Measurements from ENCODE around the gene NUDCD2. TPM values are rescaled to one million over a fixed set of nuclear protein-coding genes. Genes with fewer than 3 reads are reported as not detected.

The NUDCD2 gene
- total and polyA plus RNA-seq, 2 donors (not counting 3 experiments of a cell fraction or from before 2014, with no cell fraction given): 3.9 to 50.3 TPM

- no peak overlapping the region for H2AFZ ChIP-seq (ENCODE audit: low read depth, low read length)
- POLR2A ChIA-PET: no interaction called here
- dilution Hi-C loops (cut with MboI; ENCODE audit: extremely low pct_ligation_motif_present, low sequenced_read_pairs): no loop called here
These were observed 52.8 kb downstream of the NUDCD2 start for GRCh38 chr5:163407034-163407655.

More at GRCh38 chr5:163407034-163407655, 52.8 kb downstream of the NUDCD2 start:
- H3K9me3 ChIP-seq (replicated peaks; ENCODE audit: control insufficient read depth, insufficient read depth, low read length): no peaks in the 10 kb centered on the region
- no peak overlapping the region for H3K4me3 ChIP-seq (replicated peaks in 1 of 3; ENCODE audit: insufficient read depth in 1 of 3, low read depth in 1 of 3, low read length in 3 of 3)
- H3K9me1 ChIP-seq (replicated peaks; ENCODE audit: control insufficient read depth, extremely low read depth, insufficient read depth, low read length): no peaks in the 10 kb centered on the region
- no TSS peak for BruUV-seq (replicated peaks)
- TF ChIP-seq, protein P1, sequence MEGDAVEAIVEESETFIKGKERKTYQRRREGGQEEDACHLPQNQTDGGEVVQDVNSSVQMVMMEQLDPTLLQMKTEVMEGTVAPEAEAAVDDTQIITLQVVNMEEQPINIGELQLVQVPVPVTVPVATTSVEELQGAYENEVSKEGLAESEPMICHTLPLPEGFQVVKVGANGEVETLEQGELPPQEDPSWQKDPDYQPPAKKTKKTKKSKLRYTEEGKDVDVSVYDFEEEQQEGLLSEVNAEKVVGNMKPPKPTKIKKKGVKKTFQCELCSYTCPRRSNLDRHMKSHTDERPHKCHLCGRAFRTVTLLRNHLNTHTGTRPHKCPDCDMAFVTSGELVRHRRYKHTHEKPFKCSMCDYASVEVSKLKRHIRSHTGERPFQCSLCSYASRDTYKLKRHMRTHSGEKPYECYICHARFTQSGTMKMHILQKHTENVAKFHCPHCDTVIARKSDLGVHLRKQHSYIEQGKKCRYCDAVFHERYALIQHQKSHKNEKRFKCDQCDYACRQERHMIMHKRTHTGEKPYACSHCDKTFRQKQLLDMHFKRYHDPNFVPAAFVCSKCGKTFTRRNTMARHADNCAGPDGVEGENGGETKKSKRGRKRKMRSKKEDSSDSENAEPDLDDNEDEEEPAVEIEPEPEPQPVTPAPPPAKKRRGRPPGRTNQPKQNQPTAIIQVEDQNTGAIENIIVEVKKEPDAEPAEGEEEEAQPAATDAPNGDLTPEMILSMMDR (IDR thresholded peaks at IDR 0.05; ENCODE audit: extremely low read depth in 1 of 2, insufficient read depth in 1 of 2, low read depth in 1 of 2, low read length in 2 of 2): no peak
- TF ChIP-seq POLR2AphosphoS5 (IDR thresholded peaks at IDR 0.05; ENCODE audit: insufficient read depth, low read depth, low read length): no peak
- TF ChIP-seq MYC (IDR thresholded peaks at IDR 0.05; ENCODE audit: low read depth, low read length): no peak
- no peak for TF ChIP-seq GATA2 (IDR thresholded peaks at IDR 0.05; ENCODE audit: insufficient read depth, insufficient read length, low read depth, low read length)
- TF ChIP-seq JUN (IDR thresholded peaks at IDR 0.05; ENCODE audit: borderline replicate concordance, insufficient read depth, insufficient read length, low read depth): no peak
- TF ChIP-seq EZH2 (IDR thresholded peaks at IDR 0.05; ENCODE audit: borderline replicate concordance, low read depth, low read length, severe bottlenecking): no peak
- TF ChIP-seq, protein P2, sequence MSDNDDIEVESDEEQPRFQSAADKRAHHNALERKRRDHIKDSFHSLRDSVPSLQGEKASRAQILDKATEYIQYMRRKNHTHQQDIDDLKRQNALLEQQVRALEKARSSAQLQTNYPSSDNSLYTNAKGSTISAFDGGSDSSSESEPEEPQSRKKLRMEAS (IDR thresholded peaks at IDR 0.05; ENCODE audit: insufficient read depth, insufficient read length): no peak
- TF ChIP-seq FOS (IDR thresholded peaks at IDR 0.05; ENCODE audit: borderline replicate concordance, insufficient read depth, low read length): no peak
- TF ChIP-seq POLR2A (IDR thresholded peaks at IDR 0.05; ENCODE audit: low read depth, low read length): no peak
- H4K20me1 ChIP-seq (replicated peaks; ENCODE audit: control insufficient read depth, extremely low read depth, insufficient read depth, low read length): no peaks in the 10 kb centered on the region
- no peaks in the 10 kb centered on the region for H3K27me3 ChIP-seq (ENCODE audit: control insufficient read depth in 2 of 2, insufficient read depth in 2 of 2, low read length in 2 of 2)
- no peaks in the 10 kb centered on the region for H3K4me1 ChIP-seq (ENCODE audit: control insufficient read depth, extremely low read depth, insufficient read depth, low read length)
- intact Hi-C loops (cut with micrococcal nuclease): loop anchor here (5.0 kb wide), 1 partner anchor 60 kb away; no protein-coding TSS in a partner anchor
- H3K9ac ChIP-seq (replicated peaks; ENCODE audit: extremely low read depth, insufficient read depth, low read length): no peak overlapping the region
- FAIRE-seq (no peak), DNase-seq (ENCODE audit: low read depth, low spot score) (no peak)
- no peak overlapping the region for H3K27ac ChIP-seq (ENCODE audit: insufficient read depth, low read depth, low read length)
- H3K79me2 ChIP-seq (ENCODE audit: control insufficient read depth, insufficient read depth, low read length): no peaks in the 10 kb centered on the region
- H3K36me3 ChIP-seq (ENCODE audit: control insufficient read depth in 2 of 2, extremely low read depth in 1 of 2, insufficient read depth in 2 of 2, low read length in 2 of 2): no peaks in the 10 kb centered on the region
- no peak overlapping the region for H3K4me2 ChIP-seq (ENCODE audit: insufficient read depth, low read length)
- CTCF ChIA-PET: interaction anchor here (1.8 to 2.9 kb wide), 4 partner anchors 9 to 1864 kb away, joined by 3 to 49 read pairs (median 28); no protein-coding TSS in a partner anchor

Data from endothelial cell of umbilical vein (primary cell).